ENCODE measurements around the gene TNRC18.

DNA sequence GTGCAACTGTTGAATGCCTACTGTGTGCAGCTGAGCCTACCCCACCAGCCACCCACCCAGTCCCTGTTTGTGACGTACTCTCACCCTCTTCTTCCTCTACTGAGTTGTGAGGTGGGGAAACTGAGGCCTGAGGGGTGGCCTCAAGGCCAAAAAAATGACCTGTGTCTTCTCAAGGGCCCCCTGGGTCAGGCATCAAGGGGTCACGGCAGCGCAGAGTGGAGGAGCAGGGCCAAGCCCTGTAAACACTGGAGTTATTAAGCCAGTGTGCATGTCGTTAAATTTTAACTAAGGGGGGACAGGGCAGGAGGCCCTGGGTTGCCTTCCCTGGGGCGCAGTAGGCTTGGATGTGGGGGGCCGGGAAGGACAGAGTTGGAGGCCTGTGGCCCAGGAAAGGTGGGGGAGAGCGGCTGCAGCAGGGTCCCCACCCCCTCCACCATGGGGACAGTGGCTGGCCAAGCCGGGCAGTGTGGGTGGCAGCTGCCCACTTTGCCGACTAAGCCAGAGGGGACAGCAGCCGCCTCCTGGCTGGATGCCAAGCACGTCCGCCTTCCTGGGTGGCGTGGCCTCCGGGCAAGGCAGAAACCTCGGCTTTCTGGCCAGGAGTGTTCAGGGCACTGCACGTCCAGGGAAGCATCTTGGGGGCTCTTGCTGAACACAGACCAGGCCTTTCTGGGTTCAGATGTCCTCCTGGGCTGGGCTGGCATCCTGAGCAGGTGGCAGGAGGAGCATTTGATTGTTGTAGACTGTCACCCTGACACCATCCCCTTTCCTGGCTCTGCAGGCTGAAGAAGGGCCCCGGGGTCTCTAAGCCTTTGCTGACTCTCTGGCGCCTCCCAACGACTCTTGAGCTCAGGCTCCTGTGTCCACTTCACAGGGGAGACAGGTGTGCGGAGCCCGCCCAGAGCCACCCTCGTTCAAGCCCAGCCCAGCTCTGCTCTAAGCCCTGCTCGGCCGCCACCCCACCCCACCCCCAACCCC lies 139.0 kb downstream of the TNRC18 start:
- TF ChIP-seq, protein P1, sequence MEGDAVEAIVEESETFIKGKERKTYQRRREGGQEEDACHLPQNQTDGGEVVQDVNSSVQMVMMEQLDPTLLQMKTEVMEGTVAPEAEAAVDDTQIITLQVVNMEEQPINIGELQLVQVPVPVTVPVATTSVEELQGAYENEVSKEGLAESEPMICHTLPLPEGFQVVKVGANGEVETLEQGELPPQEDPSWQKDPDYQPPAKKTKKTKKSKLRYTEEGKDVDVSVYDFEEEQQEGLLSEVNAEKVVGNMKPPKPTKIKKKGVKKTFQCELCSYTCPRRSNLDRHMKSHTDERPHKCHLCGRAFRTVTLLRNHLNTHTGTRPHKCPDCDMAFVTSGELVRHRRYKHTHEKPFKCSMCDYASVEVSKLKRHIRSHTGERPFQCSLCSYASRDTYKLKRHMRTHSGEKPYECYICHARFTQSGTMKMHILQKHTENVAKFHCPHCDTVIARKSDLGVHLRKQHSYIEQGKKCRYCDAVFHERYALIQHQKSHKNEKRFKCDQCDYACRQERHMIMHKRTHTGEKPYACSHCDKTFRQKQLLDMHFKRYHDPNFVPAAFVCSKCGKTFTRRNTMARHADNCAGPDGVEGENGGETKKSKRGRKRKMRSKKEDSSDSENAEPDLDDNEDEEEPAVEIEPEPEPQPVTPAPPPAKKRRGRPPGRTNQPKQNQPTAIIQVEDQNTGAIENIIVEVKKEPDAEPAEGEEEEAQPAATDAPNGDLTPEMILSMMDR (IDR thresholded peaks at IDR 0.05) = peak in 1 of 6 experiments; percentile 8
- no peak for TF ChIP-seq POLR2A (IDR thresholded peaks at IDR 0.05)

Data from Peyer's patch (tissue), 4 donors.